SK-N-SH (cell line): Measurements from ENCODE around the gene WASF3. TPM values are rescaled to one million over a fixed set of nuclear protein-coding genes. Genes with fewer than 3 reads are reported as not detected.

Source experiments
- CTCF ChIA-PET: fragments of 300-600, 350-600 bp; formaldehyde crosslinking; extraction: SDS; loops from one replicate; lab custom pipeline; 2021; lab: Yijun Ruan, JAX
- POLR2A ChIA-PET: fragments of 350-600 bp; sonication (Branson Sonifier 250); formaldehyde crosslinking; extraction: SDS; loops from one replicate; lab custom pipeline; 2020; ENCODE audit warnings: antibody characterized with exemption, inconsistent platforms; lab: Yijun Ruan, JAX
- DNase-seq: peaks from one replicate; pipeline ENCODE4 v3.0.0; 2012
- H2AFZ ChIP-seq: fragments of 200-600 bp; sonication (generic); 2 replicates; pipeline ENCODE4 v1.8.1; 2016; ENCODE audit warnings: antibody characterized with exemption, mild to moderate bottlenecking, low read depth
- H3F3A ChIP-seq: fragments of 200-600 bp; sonication (generic); replicated peaks from 2 replicates; pipeline ENCODE3; 2016; ENCODE audit warnings: antibody characterized with exemption, mild to moderate bottlenecking; ENCODE audit not compliant: insufficient read depth
- H3K27ac ChIP-seq, 2 experiments: fragments of 200-500 bp in 1 of 2; fragments of 200-600 bp in 1 of 2; sonication (Bioruptor generic) in 1 of 2; sonication (generic), shearing (Covaris generic) in 1 of 2; 2 replicates each; pipeline versions ENCODE4 v1.5.1 to v1.6.1; 2014 to 2016; ENCODE audit warnings: low read depth in 2 of 2, inconsistent platforms in 1 of 2, low read length in 1 of 2, mild to moderate bottlenecking in 1 of 2, mixed read lengths in 1 of 2
- H3K27me3 ChIP-seq: fragments of 200-600 bp; sonication (generic), shearing (Covaris generic); 2 replicates; pipeline ENCODE4 v1.6.1; 2016; ENCODE audit warnings: mixed run types; ENCODE audit not compliant: insufficient read depth
- H3K36me3 ChIP-seq, 2 experiments: fragments of 200-500 bp in 1 of 2; fragments of 200-600 bp in 1 of 2; sonication (Bioruptor generic) in 1 of 2; sonication (generic) in 1 of 2; replicated peaks in 1 of 2; 2 replicates each; pipeline versions ENCODE3 to v1.5.1; 2014 to 2016; ENCODE audit warnings: low read length in 1 of 2, mild to moderate bottlenecking in 1 of 2; ENCODE audit not compliant: insufficient read depth in 2 of 2, control insufficient read depth in 1 of 2
- H3K4me1 ChIP-seq, 2 experiments: fragments of 200-500 bp in 1 of 2; fragments of 200-600 bp in 1 of 2; sonication (Bioruptor generic) in 1 of 2; sonication (generic), shearing (Covaris generic) in 1 of 2; 2 replicates each; pipeline versions ENCODE4 v1.5.1 to v1.6.1; 2014 to 2016; ENCODE audit warnings: low read depth in 1 of 2, low read length in 1 of 2, mixed run types in 1 of 2; ENCODE audit not compliant: insufficient read depth in 2 of 2, control insufficient read depth in 1 of 2
- H3K4me2 ChIP-seq: fragments of 200-600 bp; sonication (generic), shearing (Covaris generic); 2 replicates; pipeline ENCODE4 v1.6.1; 2017; ENCODE audit warnings: mixed run types
- H3K4me3 ChIP-seq, 2 experiments: fragments of 200-500 bp in 1 of 2; fragments of 200-600 bp in 1 of 2; sonication (Bioruptor generic) in 1 of 2; sonication (generic), shearing (Covaris generic) in 1 of 2; 2 replicates each; pipeline versions ENCODE4 v1.5.1 to v1.8.1; 2014 to 2016; ENCODE audit warnings: low read depth in 2 of 2, inconsistent platforms in 1 of 2, low read length in 1 of 2, mild to moderate bottlenecking in 1 of 2, mixed read lengths in 1 of 2, moderate library complexity in 1 of 2
- H3K79me2 ChIP-seq: fragments of 200-600 bp; sonication (generic); 2 replicates; pipeline ENCODE4 v1.8.1; 2017; ENCODE audit warnings: mild to moderate bottlenecking; ENCODE audit not compliant: insufficient read depth
- H3K9ac ChIP-seq: fragments of 200-600 bp; sonication (generic); 2 replicates; pipeline ENCODE4 v1.6.1; 2017; ENCODE audit warnings: mixed run types
- H3K9me2 ChIP-seq: fragments of 200-600 bp; sonication (generic); 2 replicates; pipeline ENCODE4 v1.6.1; 2017; ENCODE audit warnings: mixed run types
- H3K9me3 ChIP-seq: fragments of 200-600 bp; sonication (generic); 2 replicates; pipeline ENCODE4 v1.6.1; 2017; ENCODE audit warnings: mixed run types, mild to moderate bottlenecking, moderate library complexity
- H4K20me1 ChIP-seq: fragments of 200-600 bp; sonication (generic); 2 replicates; pipeline ENCODE4 v1.6.1; 2017; ENCODE audit warnings: mild to moderate bottlenecking, mixed run types; ENCODE audit not compliant: insufficient read depth
- CTCF ChIP-seq: fragments of 200-600 bp; sonication (generic); IDR thresholded peaks from 2 replicates; pipeline ENCODE4 v1.6.1; 2017; ENCODE audit warnings: antibody characterized with exemption, mild to moderate bottlenecking, moderate library complexity
- ELF1 ChIP-seq: IDR thresholded peaks from 2 replicates; pipeline ENCODE4 v1.4.0; 2012
- EZH2phosphoT487 ChIP-seq: fragments of 200-600 bp; sonication (generic); IDR thresholded peaks from 2 replicates; pipeline ENCODE4 v1.6.1; 2017; ENCODE audit warnings: low read depth, mixed run types, mild to moderate bottlenecking, antibody characterized with exemption, moderate library complexity, borderline replicate concordance
- FOXM1 ChIP-seq: IDR thresholded peaks from 2 replicates; pipeline ENCODE4 v1.4.0; 2012; ENCODE audit warnings: low read depth, mild to moderate bottlenecking
- GABPA ChIP-seq: IDR thresholded peaks from 2 replicates; pipeline ENCODE4 v1.4.0; 2012; ENCODE audit warnings: low read depth, mild to moderate bottlenecking
- GATA2 ChIP-seq: sonication (generic); formaldehyde crosslinking; IDR thresholded peaks from 2 replicates; pipeline ENCODE4 v1.5.0; 2020; ENCODE audit warnings: mild to moderate bottlenecking, missing genetic modification reagents
- JUND ChIP-seq: IDR thresholded peaks from 2 replicates; pipeline ENCODE4 v1.4.0; 2012
- MAX ChIP-seq: IDR thresholded peaks from 2 replicates; pipeline ENCODE4 v1.4.0; 2012; ENCODE audit warnings: low read depth
- NRF1 ChIP-seq: IDR thresholded peaks from 2 replicates; pipeline ENCODE4 v1.6.1; 2012; ENCODE audit warnings: low read depth, mild to moderate bottlenecking, low read length
- RAD21 ChIP-seq: IDR thresholded peaks from 2 replicates; pipeline ENCODE4 v1.6.1; 2012; ENCODE audit warnings: mild to moderate bottlenecking, low read length
- RCOR1 ChIP-seq: fragments of 150-350 bp; IDR thresholded peaks from 2 replicates; pipeline ENCODE4 v1.6.1; 2017; ENCODE audit warnings: antibody characterized with exemption, low read length
- SMC3 ChIP-seq: IDR thresholded peaks from 2 replicates; pipeline ENCODE4 v1.6.1; 2012; ENCODE audit warnings: low read depth, low read length, improper control_type of control experiment
- TCF12 ChIP-seq: IDR thresholded peaks from 2 replicates; pipeline ENCODE4 v1.4.0; 2012
- USF2 ChIP-seq: fragments of 150-350 bp; IDR thresholded peaks from 2 replicates; pipeline ENCODE4 v1.6.1; 2017; ENCODE audit warnings: antibody characterized with exemption, low read length, low read depth, borderline replicate concordance
- YY1 ChIP-seq: IDR thresholded peaks from 2 replicates; pipeline ENCODE4 v1.4.0; 2012; ENCODE audit warnings: low read depth, mild to moderate bottlenecking
- WGBS: methylation state at CpG from one replicate; pipeline ENCODE4 v1.1.6; 2017; ENCODE audit warnings: low lambda C conversion rate; 5-methylcytosine and 5-hydroxymethylcytosine counted together
- polyA plus RNA-seq, 3 experiments: library from polyadenylated mRNA; depleted of rRNA; stranded (reverse); fragments of >200 nt; gene quantifications; 2 replicates each; pipeline ENCODE4 v1.2.3, GENCODE V29; 2012
- TF ChIP-seq, protein P1 (sequence below): IDR thresholded peaks from 2 replicates; pipeline ENCODE4 v1.4.0; 2012; ENCODE audit warnings: low read depth, borderline replicate concordance

The WASF3 gene
- polyA plus RNA-seq, 1 of the 3 experiments (the other 2 are of a cell fraction) = 10.4 TPM

- ChIA-PET CTCF (interaction anchor here (0.7 to 8.8 kb wide), 16 partner anchors 7 to 521 kb away, joined by 3 to 170 read pairs (median 4); no protein-coding TSS in a partner anchor), POLR2A (no interaction called here)
- TF ChIP-seq FOXM1 = no peak
- TF ChIP-seq JUND = no peak
- no peak for TF ChIP-seq GATA2 (CRISPR knock-in tag)
- TF ChIP-seq ELF1 = no peak
- no peak overlapping the region for H3K9ac ChIP-seq
- H3K36me3 ChIP-seq = no peaks in the 10 kb centered on the region
- no peak overlapping the region for H3K4me3 ChIP-seq
- no peaks in the 10 kb centered on the region for H3F3A ChIP-seq
- H3K9me2 ChIP-seq = no peaks in the 10 kb centered on the region
- H3K4me1 ChIP-seq = no peaks in the 10 kb centered on the region; a peak in 1 of 4 replicates
- no peaks in the 10 kb centered on the region for H4K20me1 ChIP-seq
- 12% methylated on average over 3 of the region's 7 CpGs for WGBS
- no peak overlapping the region for H3K4me2 ChIP-seq
- no peaks in the 10 kb centered on the region for H3K79me2 ChIP-seq
- no peak for DNase-seq
- no peak overlapping the region for H3K27ac ChIP-seq
- H3K9me3 ChIP-seq = 0 out of 2 replicates have a peak, but pooled peaks cover 8% of the 10 kb centered on the region
- H3K27me3 ChIP-seq = no peaks in the 10 kb centered on the region
- no peak overlapping the region for H2AFZ ChIP-seq
Observed at GRCh38 chr13:26706381-26706780, 148.9 kb downstream of the WASF3 start.

GRCh38 chr13:26707122-26708006, 149.9 kb downstream of the WASF3 start:
- DNase-seq = peak; percentile 77
- Histone ChIP-seq H3K9ac (no peak overlapping the region), H2AFZ (no peak overlapping the region), H4K20me1 (no peaks in the 10 kb centered on the region), H3K27ac (no peak overlapping the region), H3K36me3 (no peaks in the 10 kb centered on the region), H3K27me3 (no peaks in the 10 kb centered on the region), H3K4me1 (no peaks in the 10 kb centered on the region; a peak in 1 of 4 replicates), H3K9me2 (no peaks in the 10 kb centered on the region), H3K79me2 (no peaks in the 10 kb centered on the region), H3K4me2 (no peak overlapping the region), H3F3A (no peaks in the 10 kb centered on the region), H3K4me3 (no peak overlapping the region), H3K9me3 (0 out of 2 replicates have a peak, but pooled peaks cover 4% of the 10 kb centered on the region)
- CTCF ChIA-PET = interaction anchor here (0.6 to 8.8 kb wide), 35 partner anchors 8 to 250 kb away, joined by 3 to 170 read pairs (median 4); partner anchors contain the start of gene GPR12
- POLR2A ChIA-PET = no interaction called here
- 0 out of 2 replicates have a peak, but pooled peaks have one; percentile 10 for TF ChIP-seq NRF1
- TF ChIP-seq RCOR1 = no peak
- no peak for TF ChIP-seq USF2
- TF ChIP-seq GABPA = no peak
- TF ChIP-seq, protein P1, sequence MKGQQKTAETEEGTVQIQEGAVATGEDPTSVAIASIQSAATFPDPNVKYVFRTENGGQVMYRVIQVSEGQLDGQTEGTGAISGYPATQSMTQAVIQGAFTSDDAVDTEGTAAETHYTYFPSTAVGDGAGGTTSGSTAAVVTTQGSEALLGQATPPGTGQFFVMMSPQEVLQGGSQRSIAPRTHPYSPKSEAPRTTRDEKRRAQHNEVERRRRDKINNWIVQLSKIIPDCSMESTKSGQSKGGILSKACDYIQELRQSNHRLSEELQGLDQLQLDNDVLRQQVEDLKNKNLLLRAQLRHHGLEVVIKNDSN = no peak
- TF ChIP-seq CTCF = peak; percentile 59
- TF ChIP-seq MAX = no peak
- TF ChIP-seq RAD21 = peak; percentile 92
- TF ChIP-seq TCF12 = no peak
- TF ChIP-seq EZH2phosphoT487 = no peak
- no peak for TF ChIP-seq JUND
- peak; percentile 89 for TF ChIP-seq SMC3
- no peak for TF ChIP-seq YY1
- 50% methylated on average over 11 of the region's 13 CpGs for WGBS
